ENCODE data around the gene WASL.

DNA sequence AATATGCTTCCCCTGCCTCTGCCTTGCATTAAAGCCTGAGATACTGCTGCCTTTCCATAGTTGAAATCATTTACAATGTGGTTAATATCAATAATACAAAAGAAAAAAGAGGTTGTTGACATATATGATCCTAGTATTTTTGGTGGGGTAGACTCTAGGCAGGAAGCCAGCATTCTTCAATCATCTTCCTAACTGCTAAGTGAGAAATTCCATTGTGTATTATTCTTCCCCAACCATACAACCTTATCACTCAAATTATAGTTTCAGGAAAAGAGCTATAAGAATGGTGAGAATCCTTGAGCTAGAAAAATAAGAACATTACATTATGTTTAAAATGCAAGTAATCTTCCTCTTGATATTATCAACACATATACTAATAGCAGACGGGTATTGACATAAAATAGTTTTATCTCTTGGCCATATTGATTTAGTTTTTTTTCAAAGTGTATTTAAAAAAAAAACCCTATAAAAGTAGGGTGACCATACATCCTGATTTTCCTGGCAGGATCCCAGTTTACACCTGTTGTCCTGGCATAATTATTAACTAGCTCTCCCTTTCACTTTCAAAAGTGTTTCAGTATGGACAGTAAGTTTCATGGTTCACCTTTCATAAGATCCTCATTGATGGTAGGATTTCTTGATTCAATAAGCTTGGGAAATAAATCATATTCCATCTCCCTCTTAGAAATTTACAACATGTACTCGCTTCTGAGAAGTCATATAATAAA is 33.4 kb upstream of the WASL start:
- no peak for TF ChIP-seq EZH2 (IDR thresholded peaks at IDR 0.05; ENCODE audit: borderline replicate concordance, low read depth, low read length, poor library complexity, severe bottlenecking)
- TF ChIP-seq, protein P1, sequence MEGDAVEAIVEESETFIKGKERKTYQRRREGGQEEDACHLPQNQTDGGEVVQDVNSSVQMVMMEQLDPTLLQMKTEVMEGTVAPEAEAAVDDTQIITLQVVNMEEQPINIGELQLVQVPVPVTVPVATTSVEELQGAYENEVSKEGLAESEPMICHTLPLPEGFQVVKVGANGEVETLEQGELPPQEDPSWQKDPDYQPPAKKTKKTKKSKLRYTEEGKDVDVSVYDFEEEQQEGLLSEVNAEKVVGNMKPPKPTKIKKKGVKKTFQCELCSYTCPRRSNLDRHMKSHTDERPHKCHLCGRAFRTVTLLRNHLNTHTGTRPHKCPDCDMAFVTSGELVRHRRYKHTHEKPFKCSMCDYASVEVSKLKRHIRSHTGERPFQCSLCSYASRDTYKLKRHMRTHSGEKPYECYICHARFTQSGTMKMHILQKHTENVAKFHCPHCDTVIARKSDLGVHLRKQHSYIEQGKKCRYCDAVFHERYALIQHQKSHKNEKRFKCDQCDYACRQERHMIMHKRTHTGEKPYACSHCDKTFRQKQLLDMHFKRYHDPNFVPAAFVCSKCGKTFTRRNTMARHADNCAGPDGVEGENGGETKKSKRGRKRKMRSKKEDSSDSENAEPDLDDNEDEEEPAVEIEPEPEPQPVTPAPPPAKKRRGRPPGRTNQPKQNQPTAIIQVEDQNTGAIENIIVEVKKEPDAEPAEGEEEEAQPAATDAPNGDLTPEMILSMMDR (conservative IDR thresholded peaks at IDR 0.05; ENCODE audit: low read depth, low read length), result no peak

All from A673 (cell line).